HepG2 (cell line): ENCODE measurements around the gene SOX5. TPM values are rescaled to one million over a fixed set of nuclear protein-coding genes. Genes with fewer than 3 reads are reported as not detected.

Experiments
- ATAC-seq: fragments of 200-7000 bp; cut with Tn5 transposase; 3 replicates; pipeline ENCODE4 v1.9.1; 2020; ENCODE audit warnings: mild to moderate bottlenecking, moderate library complexity
- BruUV-seq: library from RNA; stranded (reverse); fragments of 400-500 nt; replicated peaks from 2 replicates; lab custom pipeline; 2021; lab: Mats Ljungman, UMichigan
- CTCF ChIA-PET: fragments of 300-600 bp; formaldehyde crosslinking; extraction: SDS; loops from one replicate; lab custom pipeline; 2021; ENCODE audit warnings: low total read pairs, inconsistent platforms, low intra/inter-chr PET ratio; lab: Yijun Ruan, JAX
- POLR2A ChIA-PET: fragments of 350-600 bp; sonication (Branson Sonifier 250); formaldehyde crosslinking; loops from one replicate; lab custom pipeline; 2020; ENCODE audit warnings: antibody characterized with exemption, inconsistent platforms; lab: Yijun Ruan, JAX
- DNase-seq: peaks from one replicate; pipeline ENCODE4 v3.0.0-alpha.2; 2015; ENCODE audit warnings: low spot score
- FAIRE-seq: peaks from 3 replicates; lab custom pipeline; 2011; peaks lifted over from hg19 to GRCh38; lab: Jason Lieb, UNC
- H2AFZ ChIP-seq: one replicate; pipeline ENCODE4 v1.6.1; 2011; ENCODE audit warnings: low read length, inconsistent platforms
- H3K27ac ChIP-seq: fragments of 300-600 bp; 3 replicates; pipeline ENCODE4 v1.8.0; 2011; ENCODE audit warnings: mixed run types, mild to moderate bottlenecking, mixed read lengths, low read length, inconsistent platforms; ENCODE audit not compliant: insufficient read depth; ENCODE audit errors: extremely low read length
- H3K27me3 ChIP-seq, 2 experiments: fragments of 200-600 bp in 1 of 2; 2 replicates in 1 of 2; 3 replicates in 1 of 2; pipeline versions ENCODE4 v1.6.0 to v1.8.0; 2011; ENCODE audit warnings: low read length in 2 of 2, mild to moderate bottlenecking in 2 of 2, moderate library complexity in 2 of 2, inconsistent platforms in 1 of 2; ENCODE audit not compliant: insufficient read depth in 2 of 2, control insufficient read depth in 1 of 2
- H3K36me3 ChIP-seq, 2 experiments: fragments of 200-600 bp in 1 of 2; replicated peaks in 1 of 2; 2 replicates in 1 of 2; 3 replicates in 1 of 2; pipeline versions ENCODE4 v1.5.1 to v1.8.0; 2011; ENCODE audit warnings: low read length in 2 of 2, inconsistent platforms in 1 of 2; ENCODE audit not compliant: insufficient read depth in 2 of 2, control insufficient read depth in 1 of 2
- H3K4me1 ChIP-seq: 2 replicates; pipeline ENCODE4 v1.5.1; 2012; ENCODE audit warnings: low read length, inconsistent platforms; ENCODE audit not compliant: insufficient read depth
- H3K4me2 ChIP-seq: 2 replicates; pipeline ENCODE4 v1.6.0; 2011; ENCODE audit warnings: low read depth, low read length, inconsistent platforms
- H3K4me3 ChIP-seq, 3 experiments: fragments of 200-600 bp in 1 of 3; sonication (generic), shearing (Covaris generic) in 1 of 3; replicated peaks in 1 of 3; 2 replicates each; pipeline ENCODE4 v1.5.1; 2011 to 2016; ENCODE audit warnings: low read length in 3 of 3, inconsistent platforms in 2 of 3, low read depth in 2 of 3, mild to moderate bottlenecking in 2 of 3, control low read depth in 1 of 3, mixed read lengths in 1 of 3; ENCODE audit not compliant: insufficient read depth in 1 of 3
- H3K79me2 ChIP-seq: one replicate; pipeline ENCODE4 v1.6.1; 2011; ENCODE audit warnings: low read length, inconsistent platforms; ENCODE audit not compliant: insufficient read depth
- H3K9ac ChIP-seq: 2 replicates; pipeline ENCODE4 v1.6.0; 2011; ENCODE audit warnings: mild to moderate bottlenecking, low read depth, low read length, inconsistent platforms; ENCODE audit not compliant: insufficient read depth
- H3K9me3 ChIP-seq: 2 replicates; pipeline ENCODE4 v1.5.1; 2012; ENCODE audit warnings: mild to moderate bottlenecking, low read length
- H4K20me1 ChIP-seq: 2 replicates; pipeline ENCODE4 v1.6.0; 2011; ENCODE audit warnings: inconsistent platforms, mild to moderate bottlenecking, low read length, moderate library complexity; ENCODE audit not compliant: insufficient read depth
- ATF4 ChIP-seq, 2 experiments: fragments of 450-650 bp in 1 of 2; sonication (generic) in 1 of 2; formaldehyde crosslinking; IDR thresholded peaks; 2 replicates each; pipeline versions ENCODE4 v1.5.0 to v1.8.0; 2020 to 2022; ENCODE audit warnings: mild to moderate bottlenecking in 1 of 2, missing genetic modification reagents in 1 of 2
- ATF5 ChIP-seq: sonication (generic); formaldehyde crosslinking; IDR thresholded peaks from 2 replicates; pipeline ENCODE4 v1.4.0; 2020; ENCODE audit warnings: mild to moderate bottlenecking, low read depth, missing genetic modification reagents
- ISL2 ChIP-seq: sonication (generic); formaldehyde crosslinking; IDR thresholded peaks from 2 replicates; pipeline ENCODE4 v1.5.0; 2020; ENCODE audit warnings: missing genetic modification reagents
- KDM2A ChIP-seq: sonication (generic); formaldehyde crosslinking; IDR thresholded peaks from 2 replicates; pipeline ENCODE4 v1.4.0; 2020; ENCODE audit warnings: low read depth, missing genetic modification reagents, borderline replicate concordance
- MAFF ChIP-seq: IDR thresholded peaks from 2 replicates; pipeline ENCODE4 v1.6.1; 2011; ENCODE audit warnings: low read depth, low read length, improper control_type of control experiment
- MAFK ChIP-seq, 2 experiments: IDR thresholded peaks in 1 of 2; conservative IDR thresholded peaks in 1 of 2; 2 replicates each; pipeline ENCODE4 v1.6.1; 2011; ENCODE audit warnings: improper control_type of control experiment in 2 of 2, low read length in 2 of 2
- SAP130 ChIP-seq: IDR thresholded peaks from 2 replicates; pipeline ENCODE4 v1.6.1; 2016; ENCODE audit warnings: low read depth
- SOX13 ChIP-seq, 3 experiments: fragments of 450-650 bp in 1 of 3; sonication (generic) in 1 of 3; formaldehyde crosslinking in 1 of 3; IDR thresholded peaks in 2 of 3; conservative IDR thresholded peaks in 1 of 3; 2 replicates each; pipeline versions ENCODE4 v1.5.0 to v1.6.1; 2016 to 2020; ENCODE audit warnings: antibody characterized with exemption in 1 of 3, mild to moderate bottlenecking in 1 of 3, missing compliant biosample characterization in 1 of 3, missing genetic modification reagents in 1 of 3, moderate library complexity in 1 of 3
- TCF7 ChIP-seq: sonication (generic); IDR thresholded peaks from 2 replicates; pipeline ENCODE4 v1.6.1; 2016; ENCODE audit warnings: antibody characterized with exemption, low read depth
- ZNF282 ChIP-seq: fragments of 450-650 bp; IDR thresholded peaks from 2 replicates; pipeline ENCODE4 v1.6.1; 2018; ENCODE audit not compliant: partially characterized antibody
- ZNF329 ChIP-seq: sonication (generic); formaldehyde crosslinking; IDR thresholded peaks from 2 replicates; pipeline ENCODE4 v1.9.0; 2021; ENCODE audit warnings: low read depth, mild to moderate bottlenecking, missing genetic modification reagents
- ZZZ3 ChIP-seq: sonication (generic); formaldehyde crosslinking; IDR thresholded peaks from 2 replicates; pipeline ENCODE4 v1.4.0; 2020; ENCODE audit warnings: missing genetic modification reagents, mild to moderate bottlenecking, borderline replicate concordance
- WGBS: methylation state at CpG from one replicate; pipeline ENCODE4 v1.1.6; 2017; ENCODE audit warnings: low lambda C conversion rate; 5-methylcytosine and 5-hydroxymethylcytosine counted together
- in situ Hi-C: cut with HindIII; loops from 2 replicates; pipeline ENCODE4 v1.10.0; 2017; ENCODE audit warnings: low pct_unique_long_range_greater_than_20kb; ENCODE audit not compliant: extremely low pct_ligation_motif_present
- intact Hi-C: fragments of 100-400 bp; cut with micrococcal nuclease; formaldehyde crosslinking; loops from one replicate; pipeline ENCODE4 v1.10.0; 2022; ENCODE audit not compliant: unreplicated experiment
- polyA plus RNA-seq, 8 experiments: library from polyadenylated mRNA; depleted of rRNA in 3 of 8; stranded (reverse) in 7 of 8; unstranded in 1 of 8; fragments of >200 nt; fragmentation: Illumina TruSeq in 4 of 8; extraction: Trizol in 4 of 8; gene quantifications; 2 replicates each; pipeline versions ENCODE4 v1.2.1 to v1.2.3, GENCODE V29; 2011 to 2016; ENCODE audit warnings: low read depth in 4 of 8, missing spikeins in 1 of 8, mixed read lengths in 1 of 8; ENCODE audit not compliant: insufficient read depth in 1 of 8
- total RNA-seq, 5 experiments: library from RNA; depleted of rRNA; stranded (reverse); fragments of >200 nt; fragmentation: Illumina TruSeq; extraction: Trizol; gene quantifications; 2 replicates each; pipeline ENCODE4 v1.2.3, GENCODE V29; 2016; ENCODE audit warnings: low read depth in 1 of 5

Gene SOX5
- total and polyA plus RNA-seq, 2 of the 13 experiments (the other 11 are each of a cell fraction or from before 2014, with no cell fraction given): 18.5 to 76.4 TPM

GRCh38 chr12:23853640-23854039, 95.8 kb downstream of the SOX5 start (continued):
- no peak for TF ChIP-seq ATF5 (CRISPR knock-in tag)
- TF ChIP-seq SOX13 (IDR thresholded peaks at IDR 0.05): no peak
- peak in 1 of 2 experiments; percentile 30; a peak in 1 of 4 replicates for TF ChIP-seq SOX13 (CRISPR knock-in tag; conservative IDR thresholded peaks at IDR 0.05 in 1 of 2, IDR thresholded peaks at IDR 0.05 in 1 of 2)
- TF ChIP-seq TCF7: peak; percentile 37; the same call in 1 of the 2 replicates
- no peak for TF ChIP-seq ZZZ3
- TF ChIP-seq ZNF329 (CRISPR knock-in tag): no peak
- TF ChIP-seq ATF4 (CRISPR knock-in tag; IDR thresholded peaks at IDR 0.05): no peak
- 0 out of 2 replicates have a peak, but pooled peaks have one; percentile 23 for TF ChIP-seq SAP130 (CRISPR knock-in tag)
- peak; percentile 71 for TF ChIP-seq ISL2 (CRISPR knock-in tag)
- TF ChIP-seq KDM2A (CRISPR knock-in tag): no peak

- no peak for ATAC-seq
These were observed 97.9 kb downstream of the SOX5 start for GRCh38 chr12:23851602-23852001.

More at GRCh38 chr12:23851602-23852001, 97.9 kb downstream of the SOX5 start:
- Histone ChIP-seq H3K4me3 (no peak overlapping the region), H4K20me1 (no peaks in the 10 kb centered on the region), H3K9me3 (no peaks in the 10 kb centered on the region), H3K27me3 (no peaks in the 10 kb centered on the region), H3K36me3 (0 out of 5 replicates have a peak, but pooled peaks cover 0 to 3% of the 10 kb centered on the region in 2 experiments), H3K4me2 (no peak overlapping the region), H3K79me2 (peaks cover 37% of the 10 kb centered on the region), H2AFZ (no peak overlapping the region), H3K4me1 (peaks cover 57% of the 10 kb centered on the region), H3K27ac (no peak overlapping the region), H3K9ac (no peak overlapping the region)
- no peak for DNase-seq
- no TSS peak for BruUV-seq
- TF ChIP-seq MAFK (conservative IDR thresholded peaks at IDR 0.05 in 1 of 2, IDR thresholded peaks at IDR 0.05 in 1 of 2; ENCODE audit: low read length in 2 of 2) (peak; percentile 59 to 70), ZNF282 (no peak), MAFF (peak; percentile 67)
- WGBS: 88% methylated on average over 2 of the region's 2 CpGs
- intact Hi-C loops (loop anchor here (5.0 kb wide), 1 partner anchor 96 kb away; the partner anchor contains the start of gene SOX5), in situ Hi-C loops (no loop called here)
- ChIA-PET CTCF (no interaction called here), POLR2A (no interaction called here)
- FAIRE-seq: no peak
